Muscle layer of duodenum (tissue), 2 donors: ENCODE measurements around the gene ZNF76.

Experiments
- H3K27ac ChIP-seq: one replicate; pipeline ENCODE4 v1.7.0; 2013; ENCODE audit warnings: mild to moderate bottlenecking, low read length
- H3K27me3 ChIP-seq: one replicate; pipeline ENCODE4 v1.7.0; 2013; ENCODE audit warnings: low read depth, mild to moderate bottlenecking, control low read depth, low read length
- H3K36me3 ChIP-seq, 2 donors: one replicate each; pipeline ENCODE4 v1.7.0; 2013; ENCODE audit warnings: low read length in 2 of 2, control low read depth in 1 of 2, mild to moderate bottlenecking in 1 of 2; ENCODE audit not compliant: insufficient read depth in 2 of 2, control insufficient read depth in 1 of 2
- H3K4me1 ChIP-seq, 2 donors: one replicate each; pipeline ENCODE4 v1.7.0; 2013; ENCODE audit warnings: low read length in 2 of 2, mild to moderate bottlenecking in 2 of 2, control low read depth in 1 of 2, moderate library complexity in 1 of 2; ENCODE audit not compliant: insufficient read depth in 2 of 2, control insufficient read depth in 1 of 2
- H3K4me3 ChIP-seq, 2 donors: one replicate each; pipeline ENCODE4 v1.7.0; 2013; ENCODE audit warnings: low read length in 2 of 2, low read depth in 1 of 2, mild to moderate bottlenecking in 1 of 2
- H3K9me3 ChIP-seq, 2 donors: one replicate each; pipeline ENCODE4 v1.7.0; 2013; ENCODE audit warnings: low read length in 2 of 2, control low read depth in 1 of 2, mild to moderate bottlenecking in 1 of 2; ENCODE audit not compliant: control insufficient read depth in 1 of 2
- donor health status: healthy.

The ZNF76 gene

DNA sequence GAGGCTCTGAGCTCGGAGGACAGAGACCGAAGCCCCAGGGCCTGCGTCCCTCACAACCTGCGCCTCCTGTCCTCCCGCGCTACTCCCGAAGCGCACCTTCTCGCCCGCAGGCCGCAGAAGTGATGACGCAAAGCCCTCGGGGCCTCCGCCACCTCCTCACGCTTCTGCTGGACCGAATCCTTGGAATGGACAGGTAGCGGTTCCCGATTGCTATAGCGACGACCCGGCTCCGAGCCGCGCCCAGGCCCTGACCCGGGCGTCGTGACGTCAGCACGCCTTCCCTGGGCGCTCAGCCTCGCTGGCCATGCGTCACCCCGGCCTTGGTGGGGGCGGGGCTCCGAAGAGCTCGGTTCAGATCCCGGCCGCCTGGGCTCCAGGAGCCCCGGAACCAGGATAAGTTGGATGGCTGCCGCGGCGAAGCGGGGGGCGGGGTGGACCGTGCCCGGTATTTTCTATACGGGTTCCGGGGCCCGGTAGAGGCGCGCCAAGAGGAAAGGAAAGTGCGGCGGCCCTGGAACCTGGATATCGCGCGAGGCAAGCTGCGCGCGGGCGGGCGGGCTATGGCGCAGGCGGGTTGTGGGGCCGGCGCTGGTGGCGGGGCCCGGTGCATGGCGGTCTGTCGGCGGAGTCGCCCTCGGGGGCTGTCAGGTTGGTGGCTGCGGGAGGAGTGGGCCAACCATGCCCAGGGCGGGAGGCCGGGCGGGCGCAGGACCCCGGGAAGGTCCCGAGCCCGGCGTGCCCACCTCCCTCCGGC lies at the start of gene ZNF76:
Gene ZNF76 (plus strand): TSS at position 542 of the 754 bp plus-strand sequence. CDS start 21,417 bp downstream, outside the sequence.
- Histone ChIP-seq H3K36me3 (peaks cover 0 to 4% of the 10 kb centered on the region in 2 donors), H3K4me3 (peak within 1 kb of the TSS; percentile 80 to 87), H3K4me1 (peaks cover 4 to 34% of the 10 kb centered on the region in 2 donors), H3K9me3 (no peaks in the 10 kb centered on the region), H3K27me3 (no peaks in the 10 kb centered on the region), H3K27ac (peak within 1 kb of the TSS; percentile 91)

DNA sequence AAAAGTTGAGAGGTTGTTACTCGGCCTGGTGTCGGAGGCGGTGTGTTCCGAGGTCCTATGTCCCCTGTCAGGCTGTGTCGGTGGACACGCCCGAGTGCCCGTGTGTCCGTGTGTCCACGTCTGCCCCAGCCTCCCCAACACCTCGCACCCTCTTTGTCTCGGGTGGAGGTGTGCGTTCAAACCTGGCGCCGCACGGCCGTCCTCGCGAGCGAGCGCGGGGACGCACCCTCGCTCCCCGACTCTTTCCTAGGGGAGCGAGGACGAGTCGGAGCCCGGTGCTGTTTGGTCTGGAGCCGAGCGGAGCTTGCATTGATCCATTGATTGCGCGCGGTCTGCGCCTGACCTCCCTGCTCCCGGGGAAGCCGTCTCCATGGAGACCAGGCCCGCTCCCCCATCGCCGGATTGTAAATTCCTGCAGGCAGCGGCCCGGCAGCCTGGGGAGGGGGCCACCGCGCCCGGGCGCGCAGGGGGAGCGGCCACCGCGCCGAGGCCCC lies 46.2 kb upstream of the ZNF76 start:
- Histone ChIP-seq H3K4me3 (peak overlapping the region; percentile 53 to 68), H3K9me3 (no peaks in the 10 kb centered on the region), H3K27ac (no peak overlapping the region)

DNA sequence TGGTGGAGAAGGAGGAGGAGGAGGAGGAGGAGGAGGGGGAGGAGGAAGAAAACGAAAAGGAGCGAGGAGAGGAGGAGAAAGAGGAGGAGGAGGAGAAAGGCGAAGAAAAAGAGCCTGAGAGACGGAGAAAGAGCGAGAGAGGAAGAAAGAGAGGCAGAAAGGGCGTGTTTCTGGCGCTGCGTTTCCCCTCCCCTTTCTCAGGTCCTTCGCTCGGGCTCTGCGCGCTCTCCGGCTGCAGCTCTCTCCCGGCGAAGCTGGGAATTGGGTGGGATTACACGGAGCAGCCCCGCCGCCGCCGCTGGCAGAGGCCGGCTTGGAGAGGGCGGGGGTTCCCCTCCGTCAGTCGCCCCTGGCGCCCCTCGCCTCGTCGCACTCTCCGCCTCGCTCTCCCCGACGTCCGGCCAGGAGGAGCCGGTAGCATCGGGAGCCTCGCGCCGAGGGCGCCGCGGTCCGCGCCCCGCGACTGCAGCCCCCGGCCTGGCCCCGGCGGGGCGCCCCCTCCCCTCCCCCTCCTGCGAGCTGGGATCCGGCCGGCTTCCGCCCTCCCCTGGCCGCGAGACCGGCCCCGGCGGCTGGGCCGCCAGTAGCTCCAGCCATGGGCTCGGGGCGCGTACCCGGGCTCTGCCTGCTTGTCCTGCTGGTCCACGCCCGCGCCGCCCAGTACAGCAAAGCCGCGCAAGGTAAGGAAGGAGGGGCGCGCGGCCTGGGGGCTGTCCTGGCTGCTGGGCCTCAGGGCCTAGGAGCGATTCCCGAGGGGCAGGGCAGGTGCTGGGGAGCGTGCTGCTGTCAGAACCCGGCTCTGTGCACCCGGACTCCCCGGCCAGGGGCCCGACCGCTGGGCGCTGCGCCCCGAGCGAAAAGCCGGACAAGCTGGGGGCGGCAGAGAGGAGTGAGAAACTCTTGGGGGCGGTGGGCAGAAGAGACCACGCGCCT lies 45.4 kb upstream of the ZNF76 start, which contains the start of gene SCUBE3:
Gene SCUBE3 (plus strand): TSS at position 133 of the 933 bp plus-strand sequence. CDS start 463 bp downstream, at position 596.
- H3K4me1 ChIP-seq: peaks cover 0 to 27% of the 10 kb centered on the region in 2 donors
- H3K27ac ChIP-seq: no peak within 1 kb of the TSS
- peak within 1 kb of the TSS; percentile 53 to 68 for H3K4me3 ChIP-seq
- H3K9me3 ChIP-seq: no peaks in the 10 kb centered on the region
- no peaks in the 10 kb centered on the region for H3K36me3 ChIP-seq
- H3K27me3 ChIP-seq: peaks cover 35% of the 10 kb centered on the region

More for the DNA sequence above, 46.2 kb upstream of the ZNF76 start:
- Histone ChIP-seq H3K27me3 (peaks cover 41% of the 10 kb centered on the region), H3K4me1 (peaks cover 0 to 27% of the 10 kb centered on the region in 2 donors), H3K36me3 (no peaks in the 10 kb centered on the region)

DNA sequence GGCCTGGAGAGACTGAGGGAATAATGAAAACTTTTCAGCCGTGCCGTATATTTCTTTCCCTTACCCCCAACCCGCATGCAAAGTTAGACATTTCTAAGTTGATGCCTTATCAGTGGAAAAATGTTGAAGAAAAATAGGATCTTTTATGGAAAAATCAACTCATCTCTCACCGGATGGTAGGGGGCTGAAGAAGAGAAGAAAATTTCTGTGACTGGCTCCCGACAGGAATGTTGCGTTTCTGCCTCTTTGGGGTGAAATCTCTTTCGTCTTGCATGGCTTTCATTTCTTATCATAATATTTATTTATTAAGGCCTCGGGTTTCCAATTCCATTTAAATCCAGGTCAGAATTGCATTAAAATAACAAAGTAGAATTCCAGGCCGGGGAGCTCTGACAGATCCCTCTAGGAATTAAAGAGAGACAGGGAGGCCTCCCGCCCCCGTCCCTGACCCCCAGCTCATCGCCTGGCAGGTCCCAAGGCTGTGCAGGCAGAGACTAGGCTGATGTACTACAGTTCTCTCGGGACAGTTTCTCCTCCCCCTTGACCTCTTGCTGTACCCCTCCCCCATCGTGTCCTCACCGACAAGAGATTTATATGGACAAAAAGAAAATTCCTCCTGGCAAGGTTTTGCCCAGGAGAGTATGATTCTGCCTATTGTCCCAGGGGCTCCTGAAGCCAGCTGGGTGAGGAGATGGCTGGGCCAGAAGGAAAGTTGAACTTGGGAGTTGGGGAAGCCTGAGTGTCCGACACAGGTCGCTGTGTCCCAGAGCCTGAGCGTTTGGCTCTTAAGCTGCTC lies 44.5 kb upstream of the ZNF76 start:
- H3K36me3 ChIP-seq: no peaks in the 10 kb centered on the region
- H3K27me3 ChIP-seq: peaks cover 35% of the 10 kb centered on the region
- H3K9me3 ChIP-seq: no peaks in the 10 kb centered on the region
- H3K27ac ChIP-seq: no peak overlapping the region
- H3K4me3 ChIP-seq: peak overlapping the region in 1 of 2 donors; percentile 68
- H3K4me1 ChIP-seq: peaks cover 0 to 27% of the 10 kb centered on the region in 2 donors

DNA sequence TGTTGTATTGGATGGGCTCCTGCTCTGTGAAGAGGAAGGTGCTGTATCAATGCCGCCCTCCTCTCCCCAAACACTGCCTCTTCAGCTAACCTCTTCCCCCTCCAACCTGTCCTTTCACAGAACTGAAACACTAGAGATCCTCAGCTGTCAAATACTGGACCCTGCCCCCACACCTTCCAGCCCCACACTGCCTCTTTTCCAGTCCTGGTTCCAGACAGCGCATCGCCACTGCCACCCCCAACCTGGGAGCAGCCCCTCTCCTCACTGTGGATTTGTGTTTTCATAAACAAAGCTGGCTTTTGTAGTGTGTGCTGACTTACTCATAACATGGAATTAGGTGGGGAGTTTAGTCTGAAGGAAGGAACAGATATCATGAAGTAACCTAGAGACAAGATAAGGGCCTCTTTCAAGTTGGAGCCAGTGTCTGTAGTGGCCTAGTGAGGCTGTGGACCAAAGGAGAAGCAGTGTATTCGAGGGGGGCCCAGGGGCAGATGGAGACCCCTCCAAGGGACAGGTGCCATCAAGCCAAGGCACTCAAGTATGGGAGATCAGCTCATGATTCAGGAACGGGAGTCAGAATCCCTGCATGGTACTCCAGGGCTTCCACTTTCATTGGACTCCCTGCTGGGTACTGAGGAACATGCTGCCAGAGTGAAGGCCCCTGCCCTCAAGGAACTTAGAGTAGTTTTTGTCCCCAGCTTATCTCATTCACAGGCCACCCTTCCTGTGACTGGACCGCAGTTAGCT lies 43.7 kb upstream of the ZNF76 start:
- no peaks in the 10 kb centered on the region for H3K9me3 ChIP-seq
- H3K27ac ChIP-seq: no peak overlapping the region
- peaks cover 35% of the 10 kb centered on the region for H3K27me3 ChIP-seq
- no peaks in the 10 kb centered on the region for H3K36me3 ChIP-seq
- H3K4me3 ChIP-seq: no peak overlapping the region
- peaks cover 0 to 27% of the 10 kb centered on the region in 2 donors for H3K4me1 ChIP-seq

DNA sequence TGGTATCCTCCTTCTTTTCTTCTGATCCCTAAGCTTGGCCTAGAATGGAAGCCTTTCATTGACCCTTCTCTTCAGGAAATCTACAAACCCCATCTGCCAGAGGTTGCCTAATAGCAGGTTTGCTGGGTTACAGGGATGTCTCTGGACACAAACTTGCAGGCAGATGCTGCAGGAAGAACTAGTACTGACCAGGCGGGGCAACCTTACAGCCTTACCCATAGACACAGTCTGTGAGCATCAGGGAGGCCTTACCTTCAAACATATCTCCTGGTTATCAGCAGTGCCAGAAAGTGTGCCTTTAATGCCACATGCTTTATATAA lies 43.2 kb upstream of the ZNF76 start:
- Histone ChIP-seq H3K36me3 (no peaks in the 10 kb centered on the region), H3K27me3 (peaks cover 35% of the 10 kb centered on the region), H3K4me3 (no peak overlapping the region), H3K4me1 (peaks cover 0 to 27% of the 10 kb centered on the region in 2 donors), H3K27ac (no peak overlapping the region), H3K9me3 (no peaks in the 10 kb centered on the region)

DNA sequence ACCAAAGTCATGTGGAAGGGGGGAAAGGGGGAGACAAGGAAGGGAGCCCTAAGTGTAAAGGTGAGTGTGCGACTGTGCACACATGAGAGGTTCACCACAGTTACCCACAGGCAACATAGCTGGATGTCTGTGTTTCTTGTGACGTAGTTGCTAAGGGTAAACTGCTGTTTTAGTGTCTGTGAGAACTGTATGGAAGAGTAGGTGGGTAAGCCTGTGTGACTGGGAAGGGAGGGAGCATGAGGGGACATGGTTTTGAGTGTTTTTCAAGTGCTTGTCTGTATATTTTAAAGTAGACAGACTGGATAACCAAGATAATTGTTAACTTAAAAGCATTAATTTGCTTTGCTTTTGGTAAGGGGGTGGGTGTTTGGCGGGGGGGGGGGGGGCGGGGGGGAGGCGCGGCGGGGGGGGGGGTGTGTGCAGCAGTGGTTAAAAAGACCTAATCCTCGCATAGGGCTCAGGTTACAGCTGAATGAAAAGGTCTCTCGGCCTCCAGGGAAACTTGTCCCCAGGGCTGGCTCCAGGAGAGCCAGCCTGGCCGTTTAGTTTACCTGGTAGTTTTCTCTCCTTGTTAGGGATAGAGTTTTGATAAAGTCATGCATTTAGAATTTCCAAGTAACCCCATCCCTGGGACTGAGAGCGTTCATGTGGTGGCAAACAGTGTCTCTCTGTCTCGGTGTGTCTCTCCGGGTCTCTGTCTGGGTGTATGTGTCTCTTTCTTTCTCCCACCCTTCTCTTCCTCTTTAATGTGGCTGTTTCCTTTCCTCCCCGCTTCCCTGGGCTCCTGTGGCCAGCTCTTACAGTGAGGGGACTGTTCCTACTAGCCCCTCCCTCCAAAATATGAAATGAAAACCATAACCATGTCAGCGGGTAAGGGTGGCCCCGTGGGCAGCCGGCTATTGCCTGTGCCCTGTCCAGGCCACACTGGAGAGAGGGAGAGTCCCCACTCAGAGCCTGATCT lies 42.4 kb upstream of the ZNF76 start:
- no peaks in the 10 kb centered on the region for H3K36me3 ChIP-seq
- no peak overlapping the region for H3K4me3 ChIP-seq
- H3K9me3 ChIP-seq: no peaks in the 10 kb centered on the region
- H3K27me3 ChIP-seq: peaks cover 33% of the 10 kb centered on the region
- peaks cover 0 to 27% of the 10 kb centered on the region in 2 donors for H3K4me1 ChIP-seq
- H3K27ac ChIP-seq: no peak overlapping the region

DNA sequence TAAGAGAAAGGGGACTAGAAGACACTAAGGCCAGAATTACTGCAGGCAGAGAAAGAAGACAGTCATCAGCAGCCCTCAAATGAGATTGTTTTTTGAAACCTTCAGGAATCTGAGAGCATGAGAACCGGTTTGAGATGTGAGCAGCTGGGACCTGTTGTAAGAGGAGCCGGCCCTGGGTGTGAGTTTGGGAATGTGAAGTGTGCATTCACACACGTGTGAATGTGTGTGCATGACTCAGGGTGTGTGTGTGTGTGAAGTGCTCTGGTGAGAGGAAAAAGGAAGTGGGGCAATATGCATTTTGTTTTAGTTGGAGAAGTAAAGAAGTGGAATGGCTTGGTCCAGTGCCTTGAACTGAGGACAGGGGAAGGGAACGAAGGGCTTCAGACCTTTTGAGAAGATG lies 41.5 kb upstream of the ZNF76 start:
- H3K27ac ChIP-seq: no peak overlapping the region

DNA sequence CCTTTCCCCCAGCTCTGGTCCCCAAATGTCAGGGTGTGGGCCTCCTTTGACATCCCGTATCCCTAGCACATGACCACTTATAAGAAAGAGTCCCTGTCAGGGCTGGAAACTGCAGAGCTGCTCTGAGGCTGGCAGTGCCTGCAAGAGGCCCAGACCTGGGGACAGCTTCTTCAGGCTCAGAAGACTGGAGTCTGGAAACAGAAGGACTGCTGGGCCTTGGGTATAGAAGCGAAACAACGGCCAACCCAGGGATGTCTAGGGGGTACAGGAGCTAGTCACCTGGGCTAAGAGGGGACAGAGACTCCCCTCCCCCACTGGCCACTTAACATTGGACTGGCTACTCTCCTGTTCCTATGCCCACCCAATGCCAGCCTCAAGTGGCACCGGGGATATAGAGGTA lies 41.1 kb upstream of the ZNF76 start:
- Histone ChIP-seq H3K4me1 (peaks cover 0 to 20% of the 10 kb centered on the region in 2 donors), H3K27me3 (peaks cover 20% of the 10 kb centered on the region), H3K27ac (no peak overlapping the region), H3K4me3 (no peak overlapping the region), H3K36me3 (no peaks in the 10 kb centered on the region), H3K9me3 (no peaks in the 10 kb centered on the region)

More for the DNA sequence above, 41.5 kb upstream of the ZNF76 start:
- Histone ChIP-seq H3K36me3 (no peaks in the 10 kb centered on the region), H3K27me3 (peaks cover 24% of the 10 kb centered on the region), H3K4me3 (no peak overlapping the region), H3K9me3 (no peaks in the 10 kb centered on the region), H3K4me1 (peaks cover 0 to 24% of the 10 kb centered on the region in 2 donors)
